ENCODE measurements around the gene PLXNB2.

The PLXNB2 gene

DNA sequence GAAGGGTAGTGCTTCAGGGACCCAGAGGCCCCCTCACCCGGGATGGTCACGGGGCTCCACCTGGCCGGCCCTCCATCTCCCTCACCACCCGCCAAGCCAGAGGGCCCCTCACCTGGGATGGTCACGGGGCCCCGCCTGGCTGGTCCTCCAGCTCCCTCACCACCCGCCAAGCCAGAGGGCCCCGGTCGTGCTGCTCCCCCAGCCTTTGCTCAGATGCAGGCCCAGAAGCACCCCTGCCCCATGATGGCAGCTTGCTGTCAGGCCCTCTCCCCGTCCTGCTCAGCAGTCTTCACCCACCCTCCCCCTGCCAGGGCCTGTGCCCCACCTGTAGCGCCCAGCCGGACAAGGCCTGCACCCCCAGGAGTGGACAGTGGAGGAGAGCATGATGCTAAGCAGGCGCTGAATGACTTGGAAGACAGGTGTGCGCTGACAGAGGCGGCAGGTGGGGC lies 12.1 kb upstream of the PLXNB2 start:
- in situ Hi-C loops (cut with HindIII; ENCODE audit: low sequenced_read_pairs) = no loop called here
- no peak for DNase-seq (ENCODE audit: low read depth, low spot score)
- no peak overlapping the region for H3K4me3 ChIP-seq (ENCODE audit: low read depth, low read length)
- TF ChIP-seq, protein P1, sequence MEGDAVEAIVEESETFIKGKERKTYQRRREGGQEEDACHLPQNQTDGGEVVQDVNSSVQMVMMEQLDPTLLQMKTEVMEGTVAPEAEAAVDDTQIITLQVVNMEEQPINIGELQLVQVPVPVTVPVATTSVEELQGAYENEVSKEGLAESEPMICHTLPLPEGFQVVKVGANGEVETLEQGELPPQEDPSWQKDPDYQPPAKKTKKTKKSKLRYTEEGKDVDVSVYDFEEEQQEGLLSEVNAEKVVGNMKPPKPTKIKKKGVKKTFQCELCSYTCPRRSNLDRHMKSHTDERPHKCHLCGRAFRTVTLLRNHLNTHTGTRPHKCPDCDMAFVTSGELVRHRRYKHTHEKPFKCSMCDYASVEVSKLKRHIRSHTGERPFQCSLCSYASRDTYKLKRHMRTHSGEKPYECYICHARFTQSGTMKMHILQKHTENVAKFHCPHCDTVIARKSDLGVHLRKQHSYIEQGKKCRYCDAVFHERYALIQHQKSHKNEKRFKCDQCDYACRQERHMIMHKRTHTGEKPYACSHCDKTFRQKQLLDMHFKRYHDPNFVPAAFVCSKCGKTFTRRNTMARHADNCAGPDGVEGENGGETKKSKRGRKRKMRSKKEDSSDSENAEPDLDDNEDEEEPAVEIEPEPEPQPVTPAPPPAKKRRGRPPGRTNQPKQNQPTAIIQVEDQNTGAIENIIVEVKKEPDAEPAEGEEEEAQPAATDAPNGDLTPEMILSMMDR (IDR thresholded peaks at IDR 0.05; ENCODE audit: low read depth, low read length) = no peak

DNA sequence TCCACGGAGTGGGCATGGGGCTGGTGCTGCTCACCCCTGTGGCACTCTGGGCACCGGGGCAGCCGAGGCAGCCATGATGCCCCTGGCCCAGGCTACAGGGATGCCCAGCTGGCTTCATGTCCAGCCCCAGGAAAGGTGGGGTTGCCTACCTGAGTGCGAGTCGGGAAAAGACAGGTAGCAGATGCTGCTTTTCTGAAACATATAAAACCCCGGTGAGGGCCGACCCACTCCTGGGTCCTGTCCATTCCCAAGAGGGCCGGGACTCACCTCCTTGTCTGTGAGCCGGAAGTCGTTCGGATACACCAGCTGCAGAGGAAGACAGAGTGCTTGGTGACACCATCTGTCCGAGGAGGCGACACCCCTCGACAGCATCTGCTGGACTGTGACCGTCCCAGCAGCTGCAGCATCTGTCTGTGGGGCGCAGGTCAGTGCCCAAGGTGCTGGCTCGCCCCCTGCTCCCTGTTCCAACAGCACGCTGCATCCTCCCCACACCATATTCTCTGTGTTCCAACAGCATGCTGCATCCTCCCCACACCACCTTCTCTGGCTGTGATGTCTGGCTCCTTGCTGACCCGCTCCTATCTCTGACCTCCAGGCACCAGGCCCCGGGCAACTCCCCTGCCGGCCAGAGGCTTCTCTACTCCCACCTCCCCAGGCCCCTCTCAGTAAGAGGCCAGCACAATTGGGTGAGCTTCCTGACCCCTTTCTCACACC lies 11.4 kb upstream of the PLXNB2 start:
- DNase-seq (ENCODE audit: low read depth, low spot score) = no peak
- TF ChIP-seq, protein P1 (IDR thresholded peaks at IDR 0.05; ENCODE audit: low read depth, low read length) = no peak
- no peak overlapping the region for H3K4me3 ChIP-seq (ENCODE audit: low read depth, low read length)
- in situ Hi-C loops (cut with HindIII; ENCODE audit: low sequenced_read_pairs) = no loop called here

DNA sequence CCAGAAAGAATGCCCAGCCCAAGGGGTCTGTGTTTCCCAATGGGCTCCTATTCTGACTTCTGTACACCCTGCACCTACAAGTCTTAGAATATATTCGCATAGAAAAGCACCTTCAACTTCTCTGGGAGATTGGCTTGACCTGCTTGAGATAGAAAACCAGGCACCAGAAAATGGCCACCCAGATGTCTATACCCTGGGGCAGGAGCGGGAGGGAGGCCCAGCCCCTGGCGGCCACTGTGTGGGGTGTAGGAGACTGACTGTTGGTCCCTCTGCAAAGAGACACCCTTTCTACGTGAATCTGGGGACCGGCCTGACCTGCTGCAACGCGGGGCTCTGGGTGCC lies 10.9 kb upstream of the PLXNB2 start:
- in situ Hi-C loops (cut with HindIII; ENCODE audit: low sequenced_read_pairs) = no loop called here
- TF ChIP-seq, protein P1 (IDR thresholded peaks at IDR 0.05; ENCODE audit: low read depth, low read length) = no peak
- no peak overlapping the region for H3K4me3 ChIP-seq (ENCODE audit: low read depth, low read length)
- no peak for DNase-seq (ENCODE audit: low read depth, low spot score)

- in situ Hi-C loops (cut with HindIII; ENCODE audit: low sequenced_read_pairs) = no loop called here
- TF ChIP-seq, protein P1 (IDR thresholded peaks at IDR 0.05; ENCODE audit: low read depth, low read length) = no peak
- no peak for DNase-seq (ENCODE audit: low read depth, low spot score)
- H3K4me3 ChIP-seq (ENCODE audit: low read depth, low read length) = no peak overlapping the region
Observed at GRCh38 chr22:50317674-50318073, 10.2 kb upstream of the PLXNB2 start.

- DNase-seq (ENCODE audit: low read depth, low spot score) = no peak
- in situ Hi-C loops (cut with HindIII; ENCODE audit: low sequenced_read_pairs) = no loop called here
- H3K4me3 ChIP-seq (ENCODE audit: low read depth, low read length) = no peak overlapping the region
- TF ChIP-seq, protein P1 (IDR thresholded peaks at IDR 0.05; ENCODE audit: low read depth, low read length) = no peak
Observed at GRCh38 chr22:50317178-50317577, 9.7 kb upstream of the PLXNB2 start.

DNA sequence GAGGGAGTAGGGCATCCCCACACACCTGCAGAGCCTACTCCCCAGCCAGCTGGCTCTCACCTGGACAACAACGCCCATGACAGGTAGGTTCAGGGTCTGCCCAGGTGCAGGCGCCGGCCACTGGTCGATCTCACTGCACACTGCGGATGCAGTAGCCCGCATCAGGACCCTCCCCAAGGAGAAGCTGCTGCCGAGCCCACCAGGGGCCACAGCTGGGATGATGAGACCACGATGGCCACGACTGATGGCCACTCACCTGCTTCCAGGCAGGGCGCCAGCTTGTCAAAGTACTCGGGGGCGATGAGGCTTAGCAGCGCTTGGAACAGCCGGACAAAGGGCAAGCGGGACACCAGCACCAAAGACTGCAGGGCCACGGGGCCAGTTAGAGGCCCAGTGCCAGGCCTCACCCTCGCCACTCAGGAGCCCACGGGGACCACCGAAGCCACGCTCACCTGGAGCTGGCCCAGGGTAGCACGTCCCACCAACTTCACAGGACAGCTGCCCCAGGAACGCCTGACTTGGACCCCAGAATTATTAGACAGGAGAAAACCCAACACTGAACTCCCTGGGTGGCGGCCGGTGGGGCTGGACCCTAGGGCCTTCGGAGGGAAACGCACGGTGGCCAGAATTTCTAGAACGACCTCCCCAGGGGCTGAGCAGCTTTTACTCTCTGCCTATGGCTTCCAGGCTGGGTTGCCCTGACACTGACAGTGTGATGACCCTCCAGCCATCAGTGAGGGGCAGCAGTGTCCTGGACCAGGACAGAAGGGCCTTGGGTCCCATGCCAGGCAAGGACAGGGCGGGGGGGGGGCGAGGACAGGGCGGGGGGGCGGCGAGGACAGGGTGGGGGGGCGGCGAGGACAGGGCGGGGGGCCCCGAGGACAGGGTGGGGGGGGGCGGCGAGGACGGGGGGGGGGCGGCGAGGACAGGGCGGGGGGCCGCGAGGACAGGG lies 8.9 kb upstream of the PLXNB2 start:
- no peak overlapping the region for H3K4me3 ChIP-seq (ENCODE audit: low read depth, low read length)
- DNase-seq (ENCODE audit: low read depth, low spot score) = no peak
- TF ChIP-seq, protein P1 (IDR thresholded peaks at IDR 0.05; ENCODE audit: low read depth, low read length) = no peak
- in situ Hi-C loops (cut with HindIII; ENCODE audit: low sequenced_read_pairs) = no loop called here
